GM21529 (cell line): ENCODE measurements around the gene PSME3IP1.
"Not testable (repeated sequence)": the region's sequence is repeated elsewhere in the genome, so short reads cannot be mapped to it uniquely, and the experiment has no call there.

Experiments
- ATAC-seq: cut with Tn5 transposase; IDR thresholded peaks from one replicate; pipeline ENCODE4 v1.9.1; 2021; ENCODE audit not compliant: unreplicated experiment

PSME3IP1 gene

DNA sequence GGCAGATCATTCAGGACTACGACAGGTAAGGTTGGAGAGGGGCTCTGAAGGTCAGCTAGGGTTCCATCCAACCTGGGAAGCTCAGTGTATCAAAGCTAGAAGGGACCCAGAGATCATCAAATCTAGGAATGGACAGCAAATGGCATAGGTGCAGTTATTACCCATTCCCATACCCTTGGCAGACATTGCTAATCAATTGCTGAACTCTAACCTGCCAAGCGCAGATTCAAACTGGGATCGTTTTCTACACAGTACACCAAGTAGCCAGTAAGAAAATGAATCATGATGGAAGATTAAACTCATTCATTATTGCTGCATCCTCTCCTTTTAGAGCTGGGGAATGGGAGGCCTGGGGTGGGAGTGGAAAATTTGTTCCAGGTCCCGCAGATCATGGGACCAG, 59.9 kb downstream of the PSME3IP1 start:
- ATAC-seq = no peak

DNA sequence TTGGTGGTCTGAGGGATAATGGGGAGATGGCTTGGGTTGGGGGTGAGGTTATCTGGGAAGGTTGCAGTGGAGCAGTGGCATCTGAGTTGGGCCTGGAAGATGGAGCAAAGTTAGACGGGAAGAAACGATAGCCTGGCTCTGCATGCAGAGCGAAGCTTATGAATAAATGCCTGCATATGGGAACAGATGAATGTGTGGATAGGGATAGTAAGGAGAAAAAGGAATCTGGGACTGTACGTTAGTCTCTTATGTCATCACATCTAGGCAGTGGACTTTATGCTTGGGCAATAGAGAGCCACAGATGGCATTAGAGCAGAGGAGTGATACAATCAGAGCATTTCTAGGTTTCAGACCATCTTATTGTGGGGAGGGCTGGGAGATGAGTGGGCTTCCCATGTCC, 60.5 kb downstream of the PSME3IP1 start:
- ATAC-seq = no peak

GRCh38 chr16:57123974-57124674, 61.7 kb downstream of the PSME3IP1 start:
- ATAC-seq = no peak

GRCh38 chr16:57123216-57123973, 62.4 kb downstream of the PSME3IP1 start:
- no peak for ATAC-seq

DNA sequence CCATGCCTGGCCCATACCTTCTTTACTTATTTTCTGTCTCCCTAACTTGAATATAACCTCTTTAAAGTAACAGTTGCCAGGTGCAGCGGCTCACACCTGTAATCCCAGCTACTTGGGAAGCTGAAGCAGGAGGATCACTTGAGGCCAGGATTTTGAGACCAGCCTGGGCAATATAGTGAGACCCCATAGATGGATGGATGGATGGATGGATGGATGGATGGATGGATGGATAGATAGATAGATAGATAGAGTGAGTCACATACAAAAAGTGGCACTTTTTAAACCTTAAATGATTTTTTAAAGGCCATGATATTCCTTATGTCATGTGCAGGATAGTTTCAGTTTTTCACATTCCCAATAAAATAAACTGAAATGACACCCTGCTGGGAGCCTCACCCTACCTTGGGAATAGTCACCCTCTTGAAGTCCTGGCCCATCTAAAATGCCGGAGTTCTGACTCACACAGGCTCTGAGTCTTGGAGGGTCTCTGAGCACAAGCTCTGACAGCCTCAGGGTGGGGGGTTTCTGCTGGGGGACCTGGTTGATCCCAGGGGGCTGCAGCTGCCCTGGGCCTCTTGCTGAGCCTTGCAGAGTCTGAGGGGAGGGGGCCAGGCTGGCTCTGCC, 67.3 kb downstream of the PSME3IP1 start:
- no peak for ATAC-seq

- ATAC-seq = no peak
Measured at GRCh38 chr16:57115514-57116182, 70.2 kb downstream of the PSME3IP1 start.

- no peak for ATAC-seq
Measured at GRCh38 chr16:57115168-57115513, 70.7 kb downstream of the PSME3IP1 start.

DNA sequence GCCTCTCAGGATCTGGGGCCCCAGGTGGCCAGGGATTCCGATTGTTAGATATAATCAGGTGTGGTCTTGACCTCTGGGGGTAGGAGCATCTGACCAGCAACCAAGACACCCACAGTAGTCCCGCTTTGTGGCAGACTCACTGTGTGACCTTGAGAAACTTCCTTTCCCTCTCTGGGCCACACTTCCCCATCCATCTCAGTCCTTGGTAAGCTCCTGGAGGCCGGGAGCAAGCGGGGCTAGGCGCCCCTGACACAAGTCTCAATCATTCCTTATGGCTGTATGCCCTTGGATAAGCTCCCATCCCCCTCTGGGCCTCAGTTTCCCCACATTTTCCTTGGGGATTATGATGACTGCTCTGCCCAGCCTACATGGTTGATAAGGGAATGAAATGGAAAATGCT, 72.2 kb downstream of the PSME3IP1 start:
- ATAC-seq = no peak

DNA sequence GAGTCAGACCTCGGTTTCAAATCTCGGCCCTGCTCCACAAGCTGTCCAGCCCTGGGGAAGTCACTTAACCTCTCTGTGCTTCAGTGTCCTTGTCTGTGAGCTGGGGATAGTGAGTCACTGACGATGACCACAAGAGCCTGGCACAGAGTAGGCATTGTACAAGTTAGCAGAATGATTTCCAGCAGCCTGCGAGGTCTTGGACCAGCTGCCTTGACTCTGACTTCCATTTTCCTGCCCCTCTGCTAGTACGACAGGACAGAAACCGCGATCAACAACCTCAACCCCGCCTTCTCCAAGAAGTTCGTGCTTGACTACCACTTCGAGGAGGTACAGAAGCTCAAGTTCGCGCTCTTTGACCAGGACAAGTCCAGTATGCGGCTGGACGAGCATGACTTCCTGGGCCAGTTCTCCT, 72.8 kb downstream of the PSME3IP1 start:
- ATAC-seq = no peak

- ATAC-seq = no peak
Measured at GRCh38 chr16:57112403-57113041, 73.3 kb downstream of the PSME3IP1 start.

DNA sequence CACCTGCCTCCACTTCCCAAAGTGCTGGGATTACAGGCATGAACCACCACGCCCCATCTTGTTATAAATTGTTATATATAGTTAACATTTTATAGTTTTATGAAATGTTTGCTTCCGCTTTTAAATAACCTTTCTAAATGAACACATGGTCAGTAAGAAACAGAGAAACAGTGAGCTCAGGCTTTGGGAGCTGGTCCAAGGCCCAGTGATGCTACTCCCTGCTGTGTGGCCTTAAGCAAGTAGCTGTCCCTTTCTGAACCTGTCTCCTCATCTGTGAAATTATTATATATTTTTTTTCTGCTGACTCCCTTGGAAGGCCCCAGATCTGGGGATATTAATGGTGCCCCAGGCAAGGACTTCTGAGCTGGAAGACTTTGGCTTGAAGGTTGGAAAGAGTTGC, 74.4 kb downstream of the PSME3IP1 start:
- no peak for ATAC-seq

- no peak for ATAC-seq
Measured at GRCh38 chr16:57110937-57111336, 74.9 kb downstream of the PSME3IP1 start.

DNA sequence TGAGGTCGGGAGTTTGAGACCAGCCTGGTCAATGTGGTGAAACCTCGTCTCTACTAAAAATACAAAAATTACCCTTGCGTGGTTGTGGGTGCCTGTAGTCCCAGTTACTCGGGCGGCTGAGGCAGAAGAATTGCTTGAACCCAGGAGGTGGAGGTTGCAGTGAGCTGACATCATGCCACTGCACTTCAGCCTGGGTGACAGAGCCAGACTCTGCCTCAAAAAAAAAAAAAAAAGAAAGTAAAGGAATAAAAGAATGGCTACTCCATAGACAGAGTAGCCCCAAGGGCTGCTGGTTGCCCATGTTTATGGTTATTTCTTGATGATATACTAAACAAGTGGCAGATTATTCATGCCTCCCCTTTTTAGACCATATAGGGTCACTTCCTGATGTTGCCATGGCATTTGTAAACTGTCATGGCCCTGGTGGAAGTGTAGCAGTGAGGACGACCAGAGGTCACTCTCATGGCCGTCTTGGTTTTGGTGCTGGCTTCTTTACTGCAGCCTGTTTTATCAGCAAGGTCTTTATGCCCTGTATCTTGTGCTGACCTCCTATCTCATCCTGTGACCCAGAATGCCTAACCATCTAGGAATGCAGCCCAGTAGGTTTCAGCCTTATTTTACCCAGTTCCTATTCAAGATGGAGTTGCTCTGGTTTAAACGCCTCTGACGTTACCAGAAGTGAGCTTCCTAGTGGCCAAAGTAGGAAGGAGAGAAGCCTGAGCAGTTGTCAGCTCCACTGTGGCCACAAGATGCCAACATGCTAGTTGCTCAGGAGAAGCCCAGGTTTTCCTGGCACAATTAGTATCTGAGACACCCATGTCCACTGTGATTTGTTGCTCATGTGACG, 76.4 kb downstream of the PSME3IP1 start:
- ATAC-seq = not testable (repeated sequence)

DNA sequence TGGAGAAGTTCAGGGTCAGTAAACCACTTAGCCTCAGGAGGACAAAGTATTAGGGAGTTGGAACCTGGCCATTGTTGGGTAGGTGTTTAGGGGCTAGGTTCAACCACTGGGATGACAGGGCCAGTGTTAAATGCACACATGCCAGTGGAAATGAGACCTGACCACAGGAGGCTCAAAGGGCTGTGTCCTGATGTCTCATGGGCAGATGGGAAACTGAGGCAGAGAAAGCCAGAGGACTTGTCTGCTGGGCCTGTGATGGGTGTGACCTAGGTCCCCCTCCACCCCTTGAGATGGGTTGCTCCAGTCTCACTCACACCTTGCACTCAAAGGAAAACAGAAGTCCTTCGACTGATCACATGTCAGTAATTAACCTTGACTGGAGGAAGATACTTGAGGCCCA, 77.4 kb downstream of the PSME3IP1 start:
- ATAC-seq = no peak

DNA sequence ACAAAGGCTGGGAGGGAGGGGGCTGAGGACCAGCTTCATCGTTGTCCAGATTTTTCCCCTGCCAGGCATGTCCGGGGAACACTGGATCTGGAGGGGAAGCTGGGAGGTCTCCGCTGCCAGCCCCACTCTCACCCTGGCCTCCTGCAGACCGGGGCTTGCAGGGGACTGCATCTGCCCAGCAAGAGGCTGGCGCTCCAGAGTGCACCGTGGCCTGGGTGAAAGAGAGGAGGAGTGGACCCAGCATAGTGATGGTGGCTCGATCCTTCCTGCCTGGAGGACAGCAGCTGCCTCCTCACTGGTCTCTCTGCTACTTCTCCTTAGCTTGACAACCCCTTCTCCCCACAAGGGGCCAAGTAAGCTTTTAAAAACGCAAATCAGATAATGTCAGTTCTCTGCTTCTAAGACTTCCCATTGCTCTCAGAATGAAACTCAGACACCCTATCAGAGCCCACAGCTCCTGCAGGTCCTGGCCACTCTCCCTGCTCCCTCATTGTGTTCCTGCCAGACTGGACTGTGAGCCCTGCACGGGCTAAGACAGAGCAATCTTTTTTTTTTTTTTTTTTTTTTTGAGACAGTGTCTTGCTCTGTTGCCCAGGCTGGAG, 78.4 kb downstream of the PSME3IP1 start:
- no peak for ATAC-seq

DNA sequence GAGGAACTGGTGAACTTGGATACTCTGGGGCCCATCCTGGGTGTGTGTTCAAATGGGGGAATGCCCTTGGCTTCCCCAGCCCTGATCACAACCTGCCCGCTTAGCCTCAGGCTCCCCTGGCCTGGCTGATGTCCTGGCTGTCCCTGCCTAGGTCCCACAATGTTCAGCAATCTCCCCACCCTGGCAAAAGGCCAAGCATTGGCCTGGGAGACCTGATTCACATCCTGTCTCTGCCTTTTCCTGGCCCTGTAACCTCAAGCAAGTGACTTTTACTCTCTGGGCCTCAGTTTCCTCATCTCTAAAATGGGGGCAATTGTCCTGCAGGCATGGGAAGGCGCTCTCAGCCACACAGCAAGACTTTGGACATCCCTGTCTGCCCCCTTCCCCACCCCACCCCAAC, 79.1 kb downstream of the PSME3IP1 start:
- no peak for ATAC-seq

GRCh38 chr16:57105184-57105583, 80.7 kb downstream of the PSME3IP1 start:
- ATAC-seq = no peak

GRCh38 chr16:57104706-57105105, 81.1 kb downstream of the PSME3IP1 start:
- no peak for ATAC-seq

GRCh38 chr16:57102888-57103851, 82.7 kb downstream of the PSME3IP1 start:
- ATAC-seq = no peak
